Sigmoid colon (tissue), 4 donors: ENCODE measurements around the gene EFNA2.

ENCODE experiments used
- CTCF ChIP-seq, 4 experiments: fragments of 450-650 bp in 3 of 4; fragments of 200-600 bp in 1 of 4; IDR thresholded peaks; one replicate each; pipeline ENCODE4 v1.5.1; 2016 to 2019; ENCODE audit warnings: antibody characterized with exemption in 4 of 4, mild to moderate bottlenecking in 3 of 4, moderate library complexity in 2 of 4
- EP300 ChIP-seq, 4 donors: sonication (generic); formaldehyde crosslinking; IDR thresholded peaks; one replicate each; pipeline ENCODE4 v1.6.1; 2017; ENCODE audit warnings: antibody characterized with exemption in 4 of 4
- POLR2A ChIP-seq, 2 donors: fragments of 450-650 bp; IDR thresholded peaks; one replicate each; pipeline ENCODE4 v1.6.1; 2016; ENCODE audit warnings: antibody characterized with exemption in 2 of 2, mild to moderate bottlenecking in 2 of 2, moderate library complexity in 2 of 2
- POLR2AphosphoS5 ChIP-seq, 4 donors: sonication (generic); formaldehyde crosslinking; IDR thresholded peaks; one replicate each; pipeline ENCODE4 v1.6.1; 2017; ENCODE audit warnings: antibody characterized with exemption in 4 of 4

- TF ChIP-seq CTCF (IDR thresholded peaks at IDR 0.05) (no peak), POLR2A (IDR thresholded peaks at IDR 0.05) (no peak), EP300 (IDR thresholded peaks at IDR 0.05) (no peak), POLR2AphosphoS5 (IDR thresholded peaks at IDR 0.05) (no peak)
These were observed 7.6 kb upstream of the EFNA2 start for GRCh38 chr19:1278074-1278473.
